Trophoblast cell (in vitro differentiated cells and primary cell): ENCODE data around the gene CCDC154.

ENCODE experiments used
- DNase-seq, 2 donors: peaks; one replicate each; pipeline ENCODE4 v3.0.0-alpha.2; 2016
- H2AFZ ChIP-seq: 2 replicates; pipeline ENCODE4 v1.6.1; 2013; ENCODE audit warnings: low read length, moderate library complexity, mild to moderate bottlenecking; ENCODE audit not compliant: insufficient read depth, poor library complexity
- H2AK5ac ChIP-seq: 2 replicates; pipeline ENCODE4 v1.6.1; 2013; ENCODE audit warnings: mild to moderate bottlenecking, low read length
- H2BK120ac ChIP-seq: 2 replicates; pipeline ENCODE4 v1.6.1; 2013; ENCODE audit warnings: low read length, mild to moderate bottlenecking, moderate library complexity; ENCODE audit not compliant: insufficient read depth, poor library complexity
- H2BK12ac ChIP-seq: 2 replicates; pipeline ENCODE4 v1.6.1; 2013; ENCODE audit warnings: mild to moderate bottlenecking, low read length, moderate library complexity
- H2BK5ac ChIP-seq: 2 replicates; pipeline ENCODE4 v1.6.1; 2013; ENCODE audit warnings: low read length, low read depth, moderate library complexity, mild to moderate bottlenecking; ENCODE audit not compliant: poor library complexity
- H3K14ac ChIP-seq: 2 replicates; pipeline ENCODE4 v1.6.1; 2013; ENCODE audit warnings: mild to moderate bottlenecking, low read length
- H3K18ac ChIP-seq: 2 replicates; pipeline ENCODE4 v1.6.1; 2013; ENCODE audit warnings: mild to moderate bottlenecking, low read length
- H3K23ac ChIP-seq: 2 replicates; pipeline ENCODE4 v1.6.1; 2013; ENCODE audit warnings: low read length
- H3K27ac ChIP-seq: 2 replicates; pipeline ENCODE4 v1.5.1; 2013; ENCODE audit warnings: low read depth, mild to moderate bottlenecking, inconsistent platforms, low read length, moderate library complexity
- H3K27me3 ChIP-seq: 2 replicates; pipeline ENCODE4 v1.6.1; 2013; ENCODE audit warnings: inconsistent platforms, mild to moderate bottlenecking, low read length, moderate library complexity; ENCODE audit not compliant: insufficient read depth
- H3K36me3 ChIP-seq, 2 experiments: 1 replicate in 1 of 2; 2 replicates in 1 of 2; pipeline ENCODE4 v1.6.1; 2013; ENCODE audit warnings: low read length in 2 of 2, mild to moderate bottlenecking in 2 of 2, moderate library complexity in 1 of 2; ENCODE audit not compliant: insufficient read depth in 2 of 2, control insufficient read depth in 1 of 2
- H3K4ac ChIP-seq: 2 replicates; pipeline ENCODE4 v1.6.1; 2013; ENCODE audit warnings: low read depth, mild to moderate bottlenecking, low read length, moderate library complexity
- H3K4me1 ChIP-seq, 2 experiments: 1 replicate in 1 of 2; 2 replicates in 1 of 2; pipeline ENCODE4 v1.6.1; 2013; ENCODE audit warnings: low read length in 2 of 2, mild to moderate bottlenecking in 2 of 2, moderate library complexity in 1 of 2; ENCODE audit not compliant: insufficient read depth in 2 of 2, control insufficient read depth in 1 of 2
- H3K4me2 ChIP-seq: 2 replicates; pipeline ENCODE4 v1.6.1; 2013; ENCODE audit warnings: inconsistent platforms, mild to moderate bottlenecking, low read length, moderate library complexity
- H3K4me3 ChIP-seq: 2 replicates; pipeline ENCODE4 v1.5.1; 2013; ENCODE audit warnings: mild to moderate bottlenecking, low read depth, low read length, inconsistent platforms
- H3K79me1 ChIP-seq: one replicate; pipeline ENCODE4 v1.6.1; 2013; ENCODE audit warnings: low read length
- H3K79me2 ChIP-seq: 2 replicates; pipeline ENCODE4 v1.6.1; 2013; ENCODE audit warnings: low read length, mild to moderate bottlenecking; ENCODE audit not compliant: control insufficient read depth, insufficient read depth, poor library complexity
- H3K9ac ChIP-seq: 2 replicates; pipeline ENCODE4 v1.6.1; 2013; ENCODE audit warnings: mild to moderate bottlenecking, low read length
- H3K9me3 ChIP-seq: 2 replicates; pipeline ENCODE4 v1.6.1; 2013; ENCODE audit warnings: low read depth, mild to moderate bottlenecking, control low read depth, inconsistent platforms, low read length; ENCODE audit not compliant: insufficient read depth
- H4K12ac ChIP-seq: 2 replicates; pipeline ENCODE4 v1.6.1; 2013; ENCODE audit warnings: low read depth, mild to moderate bottlenecking, low read length, moderate library complexity
- H4K8ac ChIP-seq: 2 replicates; pipeline ENCODE4 v1.6.1; 2013; ENCODE audit warnings: low read depth, mild to moderate bottlenecking, low read length, moderate library complexity
- H4K91ac ChIP-seq: one replicate; pipeline ENCODE4 v1.6.1; 2013; ENCODE audit warnings: low read depth, mild to moderate bottlenecking, low read length, moderate library complexity
- WGBS: extraction: QIAGEN DNeasy Blood & Tissue Kit; methylation state at CpG from one replicate; pipeline ENCODE4 v1.1.7; 2013; ENCODE audit warnings: missing lambda C conversion rate; ENCODE audit not compliant: insufficient read length, insufficient coverage; ENCODE audit errors: extremely low coverage; 5-methylcytosine and 5-hydroxymethylcytosine counted together

CCDC154 gene

DNA sequence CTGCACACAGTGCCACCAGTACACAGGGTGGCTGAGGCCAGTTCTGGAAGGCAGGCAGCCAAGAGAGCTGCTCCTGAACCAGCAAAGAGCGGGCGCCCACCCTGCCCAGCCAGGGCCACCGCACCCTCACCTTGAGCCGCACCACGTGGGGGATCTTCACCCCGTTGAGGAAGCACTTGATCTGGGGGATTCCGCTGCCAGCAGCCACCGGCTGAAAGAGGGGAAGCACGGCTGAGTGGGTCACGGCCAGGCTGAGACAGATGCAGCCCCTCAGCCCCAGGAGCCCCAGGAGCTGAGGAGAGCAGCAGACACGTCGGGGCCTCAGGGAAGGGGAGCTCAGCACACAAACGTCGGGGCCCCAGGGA lies 14.6 kb upstream of the CCDC154 start:
- peaks cover 62 to 63% of the 10 kb centered on the region in 2 experiments for H3K36me3 ChIP-seq
- H3K14ac ChIP-seq: no peak overlapping the region
- no peak overlapping the region for H4K8ac ChIP-seq
- H3K27me3 ChIP-seq: no peaks in the 10 kb centered on the region
- H3K4me1 ChIP-seq: peaks cover 5 to 6% of the 10 kb centered on the region in 2 experiments
- no peak overlapping the region for H3K27ac ChIP-seq
- H3K4me2 ChIP-seq: no peak overlapping the region
- H2BK120ac ChIP-seq: no peak overlapping the region
- no peaks in the 10 kb centered on the region for H3K79me2 ChIP-seq
- no peak overlapping the region for H2AFZ ChIP-seq
- H2BK5ac ChIP-seq: no peak overlapping the region
- H4K12ac ChIP-seq: no peak overlapping the region
- no peaks in the 10 kb centered on the region for H3K9me3 ChIP-seq
- H4K91ac ChIP-seq: no peak overlapping the region
- H3K4me3 ChIP-seq: no peak overlapping the region
- no peak overlapping the region for H3K23ac ChIP-seq
- H2AK5ac ChIP-seq: no peak overlapping the region
- no peak overlapping the region for H3K18ac ChIP-seq
- no peak overlapping the region for H3K4ac ChIP-seq
- WGBS: no CpG with 5 or more reads among the region's 14 CpGs
- no peaks in the 10 kb centered on the region for H3K79me1 ChIP-seq
- no peak overlapping the region for H3K9ac ChIP-seq
- DNase-seq: no peak
- H2BK12ac ChIP-seq: no peak overlapping the region

DNA sequence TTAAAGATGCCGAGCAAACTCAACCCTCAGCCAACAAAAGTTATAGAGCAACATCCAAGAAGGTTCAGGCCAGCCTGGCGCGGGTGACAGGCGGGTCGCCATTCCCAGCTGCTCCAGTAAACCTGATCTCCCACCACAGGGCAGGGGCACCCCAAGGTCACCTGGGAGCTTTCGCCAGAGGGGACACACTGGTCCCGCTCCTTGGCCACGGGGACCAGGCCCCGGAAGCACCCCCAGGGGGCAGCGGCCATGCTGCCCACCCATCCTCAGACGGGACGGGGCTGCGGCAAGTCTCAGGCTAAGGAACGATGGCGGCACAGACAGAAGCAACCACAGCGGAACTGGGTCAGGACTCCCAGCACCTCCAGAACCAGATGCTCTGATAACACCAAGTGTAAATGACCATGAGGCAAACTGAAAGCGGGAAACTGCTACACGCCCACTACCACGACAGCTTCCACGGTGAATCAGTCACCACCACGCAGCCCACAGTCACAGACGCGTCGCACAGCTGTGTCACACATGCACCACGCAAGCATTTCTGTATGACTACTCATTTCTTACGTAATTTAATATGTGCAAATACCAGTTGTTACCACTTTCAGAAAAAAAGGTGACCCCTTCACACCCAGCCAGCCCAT lies 14.1 kb upstream of the CCDC154 start:
- H3K27me3 ChIP-seq: no peaks in the 10 kb centered on the region
- H4K12ac ChIP-seq: no peak overlapping the region
- H2AFZ ChIP-seq: no peak overlapping the region
- no peak overlapping the region for H2BK120ac ChIP-seq
- no peak overlapping the region for H3K27ac ChIP-seq
- no peaks in the 10 kb centered on the region for H3K79me1 ChIP-seq
- no peaks in the 10 kb centered on the region for H3K9me3 ChIP-seq
- H3K4me1 ChIP-seq: peaks cover 5 to 6% of the 10 kb centered on the region in 2 experiments
- H2BK12ac ChIP-seq: no peak overlapping the region
- no peak overlapping the region for H3K4ac ChIP-seq
- no CpG with 5 or more reads among the region's 26 CpGs for WGBS
- H3K23ac ChIP-seq: no peak overlapping the region
- no peaks in the 10 kb centered on the region for H3K79me2 ChIP-seq
- no peak overlapping the region for H2AK5ac ChIP-seq
- DNase-seq: no peak
- H3K4me3 ChIP-seq: peak overlapping the region; percentile 30
- no peak overlapping the region for H3K14ac ChIP-seq
- H4K91ac ChIP-seq: no peak overlapping the region
- peaks cover 67 to 68% of the 10 kb centered on the region in 2 experiments for H3K36me3 ChIP-seq
- no peak overlapping the region for H2BK5ac ChIP-seq
- H3K9ac ChIP-seq: no peak overlapping the region
- H3K18ac ChIP-seq: no peak overlapping the region
- no peak overlapping the region for H3K4me2 ChIP-seq
- H4K8ac ChIP-seq: no peak overlapping the region

DNA sequence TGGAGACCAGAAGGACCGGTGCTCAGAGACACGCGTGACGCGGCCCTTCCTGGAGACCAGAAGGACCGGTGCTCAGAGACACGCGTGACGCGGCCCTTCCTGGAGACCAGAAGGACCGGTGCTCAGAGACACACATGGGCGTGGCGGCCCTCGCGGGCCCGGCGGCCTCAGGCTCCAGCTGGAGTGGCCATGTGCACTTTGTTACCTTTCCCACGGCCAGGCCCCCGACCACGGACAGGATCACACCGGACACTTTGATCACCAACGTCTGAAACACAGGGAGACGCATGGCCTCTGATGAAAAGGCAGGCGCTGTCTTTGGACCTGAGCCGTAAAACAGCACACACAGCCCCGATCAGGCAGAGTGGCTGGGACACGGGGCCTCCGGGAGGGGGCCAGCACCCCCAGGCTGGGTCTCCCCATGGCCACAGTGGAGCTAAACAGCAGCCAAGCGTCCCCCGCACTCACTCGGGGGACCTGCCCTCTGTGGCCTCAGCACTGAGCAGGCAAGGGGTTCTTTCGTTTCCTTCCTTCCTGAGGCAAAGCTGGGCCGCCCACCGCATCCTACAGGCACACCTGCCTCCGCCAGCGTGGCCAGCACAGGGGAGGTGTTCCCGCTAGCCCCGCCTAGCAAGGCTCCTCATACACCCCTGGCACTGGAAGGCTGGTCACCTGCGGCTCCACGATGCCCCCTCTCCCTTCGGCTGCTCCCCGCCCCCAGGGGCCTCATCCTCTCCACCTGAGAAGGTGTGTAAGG lies 13.3 kb upstream of the CCDC154 start:
- Histone ChIP-seq H2AFZ (no peak overlapping the region), H3K4ac (no peak overlapping the region), H2BK120ac (no peak overlapping the region), H3K79me1 (no peaks in the 10 kb centered on the region), H3K27me3 (no peaks in the 10 kb centered on the region), H4K91ac (no peak overlapping the region), H3K9me3 (no peaks in the 10 kb centered on the region), H4K12ac (no peak overlapping the region), H4K8ac (no peak overlapping the region), H2AK5ac (no peak overlapping the region), H3K23ac (no peak overlapping the region), H3K4me2 (no peak overlapping the region), H3K79me2 (no peaks in the 10 kb centered on the region), H3K4me1 (peaks cover 5 to 6% of the 10 kb centered on the region in 2 experiments), H3K36me3 (peaks cover 71 to 73% of the 10 kb centered on the region in 2 experiments), H3K27ac (no peak overlapping the region), H2BK12ac (no peak overlapping the region), H2BK5ac (no peak overlapping the region), H3K9ac (no peak overlapping the region), H3K18ac (no peak overlapping the region), H3K14ac (no peak overlapping the region), H3K4me3 (no peak overlapping the region)
- DNase-seq: no peak
- WGBS: no CpG with 5 or more reads among the region's 42 CpGs

DNA sequence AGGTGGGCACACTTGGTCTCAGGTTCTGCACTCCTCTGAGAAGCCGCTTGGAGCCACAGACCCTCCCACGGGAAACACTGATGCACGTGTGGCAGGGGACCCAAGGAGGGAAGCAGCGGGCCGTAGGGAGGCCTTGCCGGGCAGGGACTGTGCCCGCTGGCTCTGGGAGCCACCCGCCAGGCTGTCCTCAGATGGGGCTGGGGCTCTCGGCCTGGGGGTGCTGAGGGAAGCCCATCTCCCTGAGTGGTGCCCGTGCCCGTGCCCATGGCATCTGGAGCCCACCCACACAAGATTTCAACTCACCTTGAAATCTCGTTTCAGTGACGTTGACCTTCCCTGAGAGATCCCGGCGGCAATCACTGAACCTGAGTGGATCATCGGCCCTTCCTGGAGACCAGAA lies 12.6 kb upstream of the CCDC154 start:
- Histone ChIP-seq H3K4me1 (peaks cover 5 to 6% of the 10 kb centered on the region in 2 experiments), H2AFZ (no peak overlapping the region), H3K79me1 (no peaks in the 10 kb centered on the region), H4K91ac (no peak overlapping the region), H3K36me3 (peaks cover 78 to 80% of the 10 kb centered on the region in 2 experiments), H3K18ac (no peak overlapping the region), H3K9me3 (no peaks in the 10 kb centered on the region), H3K27ac (no peak overlapping the region), H4K12ac (no peak overlapping the region), H3K9ac (no peak overlapping the region), H2AK5ac (no peak overlapping the region), H2BK120ac (no peak overlapping the region), H3K14ac (no peak overlapping the region), H2BK5ac (no peak overlapping the region), H3K4ac (no peak overlapping the region), H3K4me3 (no peak overlapping the region), H3K4me2 (no peak overlapping the region), H2BK12ac (no peak overlapping the region), H3K79me2 (no peaks in the 10 kb centered on the region), H3K27me3 (no peaks in the 10 kb centered on the region), H3K23ac (no peak overlapping the region), H4K8ac (no peak overlapping the region)
- DNase-seq: no peak
- no CpG with 5 or more reads among the region's 16 CpGs for WGBS
